Caco-2 (cell line): ENCODE results near the gene SEMA3F. TPM values are rescaled to one million over a fixed set of nuclear protein-coding genes. Genes with fewer than 3 reads are reported as not detected.

Experiments
- BruUV-seq: library from RNA; stranded (reverse); fragments of 400-500 nt; replicated peaks from 2 replicates; lab custom pipeline; 2021; lab: Mats Ljungman, UMichigan
- CTCF ChIA-PET: fragments of 300-600 bp; sonication (Branson Sonifier 250); formaldehyde crosslinking; loops from one replicate; lab custom pipeline; 2022; ENCODE audit warnings: antibody characterized with exemption; lab: Charles Lee
- POLR2A ChIA-PET: fragments of 300-600 bp; sonication (Branson Sonifier 250); formaldehyde crosslinking; loops from one replicate; lab custom pipeline; 2022; ENCODE audit warnings: antibody characterized with exemption; lab: Charles Lee
- DNase-seq, 2 experiments: peaks; one replicate each; pipeline versions ENCODE4 v3.0.0 to v3.0.0-alpha.2; 2020 to 2022
- H3K27me3 ChIP-seq: replicated peaks from 2 replicates; pipeline ENCODE4 v1.6.0; 2011; ENCODE audit warnings: low read length; ENCODE audit not compliant: control insufficient read depth, insufficient read depth
- H3K36me3 ChIP-seq: 2 replicates; pipeline ENCODE4 v1.5.1; 2011; ENCODE audit warnings: low read length; ENCODE audit not compliant: control insufficient read depth, insufficient read depth
- H3K4me1 ChIP-seq: fragments of 250-450 bp; sonication (Bioruptor Pico); 2 replicates; pipeline ENCODE4 v1.5.1; 2020; ENCODE audit warnings: mild to moderate bottlenecking
- H3K4me3 ChIP-seq: 2 replicates; pipeline ENCODE4 v1.5.1; 2011; ENCODE audit warnings: low read depth, mild to moderate bottlenecking, control low read depth, low read length
- H3K9me3 ChIP-seq: fragments of 250-450 bp; sonication (Bioruptor Pico); 2 replicates; pipeline ENCODE4 v1.5.1; 2020; ENCODE audit warnings: mild to moderate bottlenecking, moderate library complexity
- H3K27ac Mint-ChIP-seq: one replicate; pipeline ENCODE4 v1.8.0; 2022; ENCODE audit warnings: mixed read lengths; ENCODE audit not compliant: unreplicated experiment
- H3K27me3 Mint-ChIP-seq: one replicate; pipeline ENCODE4 v1.8.0; 2022; ENCODE audit warnings: mixed read lengths; ENCODE audit not compliant: insufficient read depth, unreplicated experiment
- H3K36me3 Mint-ChIP-seq: one replicate; pipeline ENCODE4 v1.8.0; 2022; ENCODE audit warnings: mild to moderate bottlenecking, mixed read lengths; ENCODE audit not compliant: insufficient read depth, unreplicated experiment
- H3K4me1 Mint-ChIP-seq: one replicate; pipeline ENCODE4 v1.8.0; 2022; ENCODE audit warnings: low read depth, mixed read lengths; ENCODE audit not compliant: unreplicated experiment
- H3K4me3 Mint-ChIP-seq: one replicate; pipeline ENCODE4 v1.8.0; 2022; ENCODE audit warnings: mild to moderate bottlenecking, moderate library complexity, mixed read lengths; ENCODE audit not compliant: unreplicated experiment
- H3K9me3 Mint-ChIP-seq: one replicate; pipeline ENCODE4 v1.8.0; 2022; ENCODE audit warnings: mixed read lengths; ENCODE audit not compliant: unreplicated experiment
- intact Hi-C: fragments of 100-400 bp; cut with micrococcal nuclease; formaldehyde crosslinking; loops from one replicate; pipeline ENCODE4 v1.10.0; 2022; ENCODE audit not compliant: unreplicated experiment
- total RNA-seq: library from RNA; stranded (reverse); gene quantifications from 2 replicates; pipeline ENCODE4 v1.2.3, GENCODE V29; 2022
- TF ChIP-seq, protein P1 (sequence below), 2 experiments: fragments of 200-600 bp in 1 of 2; IDR thresholded peaks; 1 replicate in 1 of 2; 2 replicates in 1 of 2; pipeline versions ENCODE4 v1.5.1 to v1.8.0; 2011 to 2022; ENCODE audit warnings: antibody characterized with exemption in 1 of 2, control low read depth in 1 of 2, inconsistent platforms in 1 of 2, low read depth in 1 of 2, low read length in 1 of 2, mild to moderate bottlenecking in 1 of 2, moderate library complexity in 1 of 2; ENCODE audit not compliant: insufficient read depth in 1 of 2, severe bottlenecking in 1 of 2, unreplicated experiment in 1 of 2

Gene SEMA3F
- total RNA-seq, 1 experiment from 2014 or later, result 16.5 TPM

GRCh38 chr3:50192689-50193141 lies 37.6 kb downstream of the SEMA3F start:
- Histone ChIP-seq H3K27me3 (no peaks in the 10 kb centered on the region), H3K4me1 (peaks cover 20% of the 10 kb centered on the region), H3K4me3 (no peak overlapping the region), H3K9me3 (no peaks in the 10 kb centered on the region), H3K36me3 (no peaks in the 10 kb centered on the region)
- POLR2A ChIA-PET, result no interaction called here
- Mint-ChIP-seq H3K36me3 (no peaks in the 10 kb centered on the region), H3K4me1 (no peaks in the 10 kb centered on the region), H3K4me3 (no peak overlapping the region), H3K27ac (no peak overlapping the region), H3K27me3 (no peaks in the 10 kb centered on the region), H3K9me3 (no peaks in the 10 kb centered on the region)
- intact Hi-C loops, result loop anchor here (1.0 kb wide), 2 partner anchors 34 to 81 kb away; no protein-coding TSS in a partner anchor
- no TSS peak for BruUV-seq
- TF ChIP-seq, protein P1, sequence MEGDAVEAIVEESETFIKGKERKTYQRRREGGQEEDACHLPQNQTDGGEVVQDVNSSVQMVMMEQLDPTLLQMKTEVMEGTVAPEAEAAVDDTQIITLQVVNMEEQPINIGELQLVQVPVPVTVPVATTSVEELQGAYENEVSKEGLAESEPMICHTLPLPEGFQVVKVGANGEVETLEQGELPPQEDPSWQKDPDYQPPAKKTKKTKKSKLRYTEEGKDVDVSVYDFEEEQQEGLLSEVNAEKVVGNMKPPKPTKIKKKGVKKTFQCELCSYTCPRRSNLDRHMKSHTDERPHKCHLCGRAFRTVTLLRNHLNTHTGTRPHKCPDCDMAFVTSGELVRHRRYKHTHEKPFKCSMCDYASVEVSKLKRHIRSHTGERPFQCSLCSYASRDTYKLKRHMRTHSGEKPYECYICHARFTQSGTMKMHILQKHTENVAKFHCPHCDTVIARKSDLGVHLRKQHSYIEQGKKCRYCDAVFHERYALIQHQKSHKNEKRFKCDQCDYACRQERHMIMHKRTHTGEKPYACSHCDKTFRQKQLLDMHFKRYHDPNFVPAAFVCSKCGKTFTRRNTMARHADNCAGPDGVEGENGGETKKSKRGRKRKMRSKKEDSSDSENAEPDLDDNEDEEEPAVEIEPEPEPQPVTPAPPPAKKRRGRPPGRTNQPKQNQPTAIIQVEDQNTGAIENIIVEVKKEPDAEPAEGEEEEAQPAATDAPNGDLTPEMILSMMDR (IDR thresholded peaks at IDR 0.05; ENCODE audit: insufficient read depth in 1 of 2, low read depth in 1 of 2, low read length in 1 of 2, severe bottlenecking in 1 of 2, unreplicated experiment in 1 of 2), result peak; percentile 82 to 91
- CTCF ChIA-PET, result interaction anchor here (0.6 to 4.1 kb wide), 10 partner anchors 9 to 107 kb away, joined by 3 to 100 read pairs (median 5); partner anchors contain the start of genes GNAI2, HYAL3 and NAA80
- peak; percentile 71 to 87 for DNase-seq

DNA sequence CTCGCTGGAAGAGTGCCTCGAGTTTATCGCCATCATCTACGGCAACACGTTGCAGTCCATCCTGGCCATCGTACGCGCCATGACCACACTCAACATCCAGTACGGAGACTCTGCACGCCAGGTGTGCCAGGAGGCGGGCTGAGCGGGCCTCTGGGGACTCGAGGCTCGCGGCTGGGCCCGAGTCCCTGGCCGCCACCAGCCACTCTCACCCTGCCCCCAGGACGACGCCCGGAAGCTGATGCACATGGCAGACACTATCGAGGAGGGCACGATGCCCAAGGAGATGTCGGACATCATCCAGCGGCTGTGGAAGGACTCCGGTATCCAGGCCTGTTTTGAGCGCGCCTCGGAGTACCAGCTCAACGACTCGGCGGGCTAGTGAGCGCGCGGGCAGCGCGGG lies 38.2 kb downstream of the SEMA3F start:
- Histone ChIP-seq H3K27me3 (no peaks in the 10 kb centered on the region), H3K9me3 (no peaks in the 10 kb centered on the region), H3K36me3 (no peaks in the 10 kb centered on the region), H3K4me1 (peaks cover 20% of the 10 kb centered on the region), H3K4me3 (no peak overlapping the region)
- BruUV-seq, result no TSS peak
- Mint-ChIP-seq H3K4me1 (no peaks in the 10 kb centered on the region), H3K36me3 (no peaks in the 10 kb centered on the region), H3K27ac (no peak overlapping the region), H3K4me3 (no peak overlapping the region), H3K9me3 (no peaks in the 10 kb centered on the region), H3K27me3 (no peaks in the 10 kb centered on the region)
- intact Hi-C loops, result no loop called here
- ChIA-PET CTCF (interaction anchor here (1.1 to 4.1 kb wide), 2 partner anchors 33 to 55 kb away, joined by 3 to 100 read pairs; no protein-coding TSS in a partner anchor), POLR2A (no interaction called here)
- TF ChIP-seq, protein P1 (IDR thresholded peaks at IDR 0.05; ENCODE audit: insufficient read depth in 1 of 2, low read depth in 1 of 2, low read length in 1 of 2, severe bottlenecking in 1 of 2, unreplicated experiment in 1 of 2), result no peak
- no peak for DNase-seq

DNA sequence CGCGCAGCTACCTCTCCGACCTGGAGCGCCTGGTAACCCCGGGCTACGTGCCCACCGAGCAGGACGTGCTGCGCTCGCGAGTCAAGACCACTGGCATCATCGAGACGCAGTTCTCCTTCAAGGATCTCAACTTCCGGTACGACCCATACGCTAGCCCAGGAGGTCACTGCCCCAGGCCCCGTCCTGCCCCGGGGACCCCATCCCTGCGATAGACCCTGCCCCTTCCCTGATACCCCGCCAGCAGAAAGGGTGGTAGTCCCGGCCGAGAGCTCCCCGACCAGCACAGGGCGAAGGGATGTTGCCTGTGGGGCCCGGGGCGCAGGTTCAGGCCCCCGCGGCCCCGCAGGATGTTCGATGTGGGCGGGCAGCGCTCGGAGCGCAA lies 38.6 kb downstream of the SEMA3F start:
- ChIA-PET POLR2A (no interaction called here), CTCF (interaction anchor here (0.6 to 4.1 kb wide), 6 partner anchors 15 to 473 kb away, joined by 3 to 100 read pairs (median 5); no protein-coding TSS in a partner anchor)
- no peak for DNase-seq
- Histone ChIP-seq H3K4me1 (peaks cover 20% of the 10 kb centered on the region), H3K4me3 (no peak overlapping the region), H3K9me3 (no peaks in the 10 kb centered on the region), H3K27me3 (no peaks in the 10 kb centered on the region), H3K36me3 (no peaks in the 10 kb centered on the region)
- BruUV-seq, result no TSS peak
- intact Hi-C loops, result loop anchor here (2.0 kb wide), 1 partner anchor 17 kb away; no protein-coding TSS in a partner anchor
- Mint-ChIP-seq H3K27ac (no peak overlapping the region), H3K27me3 (no peaks in the 10 kb centered on the region), H3K9me3 (no peaks in the 10 kb centered on the region), H3K4me3 (no peak overlapping the region), H3K36me3 (no peaks in the 10 kb centered on the region), H3K4me1 (no peaks in the 10 kb centered on the region)
- TF ChIP-seq, protein P1 (IDR thresholded peaks at IDR 0.05; ENCODE audit: insufficient read depth in 1 of 2, low read depth in 1 of 2, low read length in 1 of 2, severe bottlenecking in 1 of 2, unreplicated experiment in 1 of 2), result no peak
